AG09309 (cell line): ENCODE results near the gene SLC4A3.

Experiments
- DNase-seq: peaks from one replicate; pipeline ENCODE4 v3.0.0-alpha.2; 2010; ENCODE audit warnings: low read depth
- H3K4me3 ChIP-seq: 2 replicates; pipeline ENCODE4 v1.5.1; 2011; ENCODE audit warnings: mild to moderate bottlenecking, low read depth, low read length, moderate library complexity; ENCODE audit not compliant: control insufficient read depth
- TF ChIP-seq, protein P1 (sequence below): IDR thresholded peaks from 2 replicates; pipeline ENCODE4 v1.5.1; 2011; ENCODE audit warnings: mild to moderate bottlenecking, low read depth, low read length, inconsistent platforms; ENCODE audit not compliant: insufficient read depth, control insufficient read depth; ENCODE audit errors: missing control alignments

Gene SLC4A3

DNA sequence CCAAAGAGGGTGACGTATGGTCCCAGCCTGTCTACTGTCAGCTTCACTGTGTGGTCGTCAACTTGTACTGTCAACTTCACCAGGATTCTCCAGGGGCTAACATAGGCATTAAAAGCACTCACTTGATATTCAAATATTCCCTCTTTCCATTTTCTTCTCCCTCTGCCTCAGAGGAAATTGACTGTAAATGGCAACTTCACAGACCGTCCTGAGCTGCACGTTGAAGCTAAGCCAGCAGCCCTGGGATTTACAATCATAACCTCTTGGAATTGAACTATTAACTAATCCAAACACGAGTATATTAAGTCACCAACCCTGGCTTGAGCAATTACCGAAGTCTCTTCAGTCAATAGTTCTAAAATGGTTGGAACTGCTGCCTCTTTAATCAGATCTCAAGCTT lies 38.5 kb downstream of the SLC4A3 start:
- TF ChIP-seq, protein P1, sequence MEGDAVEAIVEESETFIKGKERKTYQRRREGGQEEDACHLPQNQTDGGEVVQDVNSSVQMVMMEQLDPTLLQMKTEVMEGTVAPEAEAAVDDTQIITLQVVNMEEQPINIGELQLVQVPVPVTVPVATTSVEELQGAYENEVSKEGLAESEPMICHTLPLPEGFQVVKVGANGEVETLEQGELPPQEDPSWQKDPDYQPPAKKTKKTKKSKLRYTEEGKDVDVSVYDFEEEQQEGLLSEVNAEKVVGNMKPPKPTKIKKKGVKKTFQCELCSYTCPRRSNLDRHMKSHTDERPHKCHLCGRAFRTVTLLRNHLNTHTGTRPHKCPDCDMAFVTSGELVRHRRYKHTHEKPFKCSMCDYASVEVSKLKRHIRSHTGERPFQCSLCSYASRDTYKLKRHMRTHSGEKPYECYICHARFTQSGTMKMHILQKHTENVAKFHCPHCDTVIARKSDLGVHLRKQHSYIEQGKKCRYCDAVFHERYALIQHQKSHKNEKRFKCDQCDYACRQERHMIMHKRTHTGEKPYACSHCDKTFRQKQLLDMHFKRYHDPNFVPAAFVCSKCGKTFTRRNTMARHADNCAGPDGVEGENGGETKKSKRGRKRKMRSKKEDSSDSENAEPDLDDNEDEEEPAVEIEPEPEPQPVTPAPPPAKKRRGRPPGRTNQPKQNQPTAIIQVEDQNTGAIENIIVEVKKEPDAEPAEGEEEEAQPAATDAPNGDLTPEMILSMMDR, result no peak
- DNase-seq, result no peak

GRCh38 chr2:219668316-219668715 lies 40.9 kb downstream of the SLC4A3 start:
- H3K4me3 ChIP-seq, result no peak overlapping the region
- TF ChIP-seq, protein P1, result no peak
- no peak for DNase-seq

More for the DNA sequence above, 38.5 kb downstream of the SLC4A3 start:
- H3K4me3 ChIP-seq, result no peak overlapping the region

DNA sequence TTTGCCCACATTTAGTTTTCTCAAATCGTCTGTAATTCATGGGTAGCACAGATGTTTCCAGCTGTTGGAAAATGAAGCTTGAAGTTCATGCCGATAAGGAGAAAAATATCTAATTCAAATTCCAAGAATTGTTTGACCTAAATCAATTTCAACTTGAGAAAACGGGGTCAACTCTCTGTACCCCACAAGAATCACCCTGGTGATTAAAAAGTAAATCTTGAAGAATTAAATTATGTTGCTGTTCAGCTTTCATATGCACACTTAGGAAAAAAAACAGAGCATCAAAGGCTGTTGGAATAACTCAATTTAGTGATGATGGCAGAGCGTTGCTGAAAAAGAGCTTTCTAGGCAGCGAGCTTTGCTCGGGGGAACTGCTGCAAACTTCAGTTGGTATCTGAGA lies 43.0 kb downstream of the SLC4A3 start:
- no peak overlapping the region for H3K4me3 ChIP-seq
- DNase-seq, result no peak
- TF ChIP-seq, protein P1, result no peak

DNA sequence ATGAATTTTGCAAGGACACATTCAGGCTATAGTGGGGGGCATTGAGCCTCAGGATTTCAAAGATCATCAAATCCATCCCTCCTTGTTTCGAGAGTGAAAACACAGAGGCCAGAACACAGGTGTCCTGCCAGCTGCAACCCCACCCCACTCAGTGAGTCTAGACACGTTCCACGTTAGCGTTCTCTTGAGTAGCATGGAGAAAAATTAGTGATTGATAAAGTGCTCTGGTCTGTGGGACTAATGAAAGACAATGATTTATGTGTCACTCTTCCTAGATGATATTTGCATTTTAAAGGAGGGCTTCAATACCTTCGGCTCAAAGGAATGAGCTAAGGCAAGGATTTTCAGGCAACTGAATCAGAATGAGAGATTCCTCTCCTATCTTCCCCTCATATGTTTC lies 43.8 kb downstream of the SLC4A3 start:
- TF ChIP-seq, protein P1, result no peak
- no peak for DNase-seq
- no peak overlapping the region for H3K4me3 ChIP-seq

- no peak for DNase-seq
- TF ChIP-seq, protein P1, result no peak
- no peak overlapping the region for H3K4me3 ChIP-seq
These were observed 45.0 kb downstream of the SLC4A3 start for GRCh38 chr2:219672406-219672805.

- H3K4me3 ChIP-seq, result no peak overlapping the region
- no peak for DNase-seq
- TF ChIP-seq, protein P1, result no peak
These were observed 47.8 kb downstream of the SLC4A3 start for GRCh38 chr2:219675221-219675620.

DNA sequence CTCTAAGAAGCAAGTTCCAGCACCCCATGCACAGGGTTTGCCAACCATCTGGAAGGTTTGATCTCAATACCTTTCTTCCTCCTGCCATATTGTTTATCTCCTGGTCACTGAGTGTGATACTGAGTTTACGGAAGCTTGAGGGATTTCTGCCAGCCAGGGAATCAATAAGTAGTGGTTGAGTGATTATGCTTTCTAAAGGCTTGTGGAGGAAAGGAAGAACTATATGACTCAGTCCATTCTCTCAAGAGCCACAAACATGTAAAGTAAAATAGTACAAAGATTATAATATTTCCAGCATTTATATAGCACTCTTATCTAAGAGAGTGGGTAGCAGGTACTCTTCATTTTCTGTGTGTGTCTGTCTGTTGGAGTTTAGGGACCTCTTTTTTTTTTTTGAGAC lies 49.2 kb downstream of the SLC4A3 start:
- TF ChIP-seq, protein P1, result no peak
- no peak for DNase-seq
- H3K4me3 ChIP-seq, result no peak overlapping the region
